GM19452 (cell line): ENCODE results near the gene SLC19A1.
"Not testable (repeated sequence)": the region's sequence is repeated elsewhere in the genome, so short reads cannot be mapped to it uniquely, and the experiment has no call there.

Experiments
- ATAC-seq: cut with Tn5 transposase; IDR thresholded peaks from one replicate; pipeline ENCODE4 v1.9.1; 2021; ENCODE audit not compliant: unreplicated experiment

SLC19A1 gene

DNA sequence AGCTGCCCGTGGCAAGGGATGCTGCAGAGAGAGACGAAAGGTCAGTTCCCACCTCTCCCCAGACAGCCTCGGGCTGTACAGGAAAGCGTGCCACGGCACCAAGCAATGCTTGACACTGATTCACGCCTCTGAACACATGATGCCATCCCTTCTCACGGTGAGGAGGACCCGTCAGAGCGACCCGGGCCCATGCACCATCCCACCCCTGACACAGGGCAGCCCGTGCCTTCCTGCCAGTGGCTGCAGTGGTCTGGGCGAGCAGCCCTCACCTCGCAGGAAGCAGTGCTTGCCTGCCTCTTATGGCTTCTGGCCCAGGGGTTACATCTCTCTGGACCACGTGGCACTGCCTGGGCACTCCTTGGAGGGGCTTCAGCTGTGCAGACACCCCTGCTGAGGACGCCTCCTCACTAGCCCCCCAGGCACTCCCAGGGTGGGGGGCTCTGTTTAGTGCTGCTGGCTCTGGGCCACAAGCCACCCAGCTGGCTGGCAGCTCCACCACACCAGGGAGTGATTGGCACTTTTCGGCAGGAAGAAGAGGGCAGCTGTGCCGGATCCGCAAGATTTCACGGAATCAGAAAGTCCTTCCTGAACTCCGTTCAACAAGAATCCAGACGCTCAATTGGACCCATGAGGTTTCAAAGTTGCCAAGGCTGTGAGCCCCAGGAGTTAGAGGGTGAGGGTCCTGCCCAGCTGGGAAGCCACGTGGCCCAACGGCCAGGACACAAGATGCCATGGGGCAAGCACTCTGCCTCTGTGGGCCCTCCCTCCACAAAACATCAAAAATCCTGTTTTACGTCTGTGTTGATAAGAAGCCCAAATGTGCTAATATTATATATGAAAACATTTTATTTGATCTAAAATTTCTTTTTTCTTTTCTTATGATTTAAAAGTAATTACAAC, 34.8 kb upstream of the SLC19A1 start:
- ATAC-seq: no peak

DNA sequence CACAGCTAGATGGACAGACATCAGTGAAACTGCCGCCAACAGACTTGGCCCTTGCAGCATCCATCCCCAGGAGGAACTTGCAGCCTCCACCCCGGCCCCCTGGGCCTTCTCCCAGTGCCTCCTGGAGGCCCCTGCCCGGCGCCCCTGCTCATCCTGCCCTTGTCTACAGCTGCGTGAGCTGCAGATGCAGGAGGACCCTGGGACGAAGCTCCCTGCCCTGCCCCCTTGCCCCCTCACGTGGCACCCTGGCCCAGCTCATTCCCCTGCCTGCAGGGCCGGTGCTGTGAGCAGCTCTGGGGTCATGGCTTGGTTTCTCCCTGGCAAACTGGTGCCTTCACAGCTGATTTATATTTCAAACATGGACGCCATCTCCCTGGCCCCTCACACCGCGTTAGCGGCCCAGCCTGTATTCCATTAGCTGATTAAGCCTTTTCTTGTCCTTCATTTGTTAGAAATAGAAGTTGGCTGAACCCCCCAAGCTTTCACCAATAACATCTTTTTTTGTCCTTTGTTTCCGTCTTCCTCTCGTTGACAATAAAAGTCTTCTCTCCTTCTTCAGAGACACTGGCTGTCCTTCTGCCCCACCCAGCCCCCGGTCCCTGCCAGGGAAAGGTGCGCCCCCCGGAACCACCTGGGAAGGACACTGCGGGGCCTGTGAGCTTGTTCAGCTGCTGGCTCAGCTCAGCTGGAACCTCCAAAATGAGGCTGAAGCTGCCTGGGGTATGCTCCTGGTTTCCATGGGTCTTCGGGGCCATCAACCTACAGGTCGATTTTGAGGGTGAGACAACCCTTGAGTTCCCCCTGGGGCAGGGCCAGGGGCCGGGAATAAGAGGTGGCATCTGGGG, 34.0 kb upstream of the SLC19A1 start:
- ATAC-seq: no peak

DNA sequence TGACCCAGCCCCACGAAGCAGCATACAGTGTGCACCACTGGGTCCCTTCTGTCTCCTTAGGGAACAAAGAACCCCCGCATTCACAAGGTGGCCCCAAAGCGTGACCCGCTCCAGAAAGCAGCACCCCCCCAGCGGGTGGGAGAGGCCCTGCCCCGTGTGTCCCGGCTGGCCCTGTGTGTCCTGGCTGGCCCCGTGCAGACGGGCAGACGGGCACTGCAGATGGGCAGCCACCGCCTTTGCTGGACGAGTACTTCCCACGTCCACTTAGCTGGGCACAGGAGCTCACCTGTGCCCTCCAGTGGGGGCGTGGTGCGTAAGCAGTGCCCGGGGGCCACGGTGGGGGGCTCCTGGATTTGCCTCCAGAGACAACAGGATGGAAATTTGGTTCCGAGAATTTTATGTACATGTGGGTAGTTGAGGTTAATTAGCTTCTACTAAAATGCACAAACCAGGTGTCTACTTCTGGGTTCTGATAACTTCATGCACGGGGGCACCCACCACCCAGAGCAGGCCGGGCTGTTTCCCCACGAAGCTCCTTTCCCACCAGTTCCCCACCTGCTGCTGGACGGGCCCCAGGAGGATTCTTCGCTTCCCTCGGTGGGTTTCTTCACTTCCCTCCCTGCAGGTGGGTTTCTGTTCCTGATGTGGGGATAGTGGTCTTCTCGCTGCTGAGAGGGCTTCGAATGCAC, 33.2 kb upstream of the SLC19A1 start:
- ATAC-seq: no peak

DNA sequence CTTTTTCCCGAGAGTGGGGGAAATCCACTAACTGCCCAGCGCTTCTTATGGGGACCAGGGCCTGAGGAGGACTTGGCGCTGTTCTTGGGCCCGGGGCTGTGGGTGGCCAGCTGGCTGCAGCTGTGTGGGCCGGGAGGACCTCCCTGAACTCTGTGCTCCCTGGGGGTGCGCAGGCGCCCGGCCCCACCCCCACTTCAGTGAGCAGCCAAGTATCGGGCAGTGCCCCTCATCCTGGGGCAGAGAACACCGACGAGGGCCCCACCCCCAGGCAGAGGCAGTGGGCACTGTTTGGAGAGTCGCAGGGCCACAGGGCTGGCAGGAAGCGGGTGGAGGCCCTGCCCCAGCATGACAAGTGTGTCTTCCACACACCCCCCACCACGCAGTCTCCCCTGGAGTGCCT, 32.5 kb upstream of the SLC19A1 start:
- ATAC-seq: no peak

DNA sequence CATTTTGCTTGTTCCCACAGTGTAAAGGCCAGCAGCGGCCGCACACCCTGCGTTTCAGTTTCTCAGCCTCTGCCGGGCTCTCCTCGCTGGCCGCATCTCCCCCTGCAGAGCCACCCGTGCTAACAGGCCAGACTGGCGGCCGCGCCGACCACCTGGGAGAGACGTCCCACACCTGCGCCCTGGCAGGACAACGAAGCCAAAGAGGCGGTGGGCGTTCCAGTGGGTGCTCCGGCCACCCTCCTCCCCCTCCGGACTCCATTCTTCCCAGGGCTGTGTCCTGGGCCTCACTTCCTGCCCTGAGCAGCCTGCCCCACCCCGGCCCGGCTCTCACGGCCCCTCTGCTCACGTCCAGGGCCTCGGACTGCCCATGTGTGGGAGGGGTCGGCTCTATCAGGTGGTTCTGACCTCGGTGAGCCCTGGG, 31.9 kb upstream of the SLC19A1 start:
- ATAC-seq: no peak

DNA sequence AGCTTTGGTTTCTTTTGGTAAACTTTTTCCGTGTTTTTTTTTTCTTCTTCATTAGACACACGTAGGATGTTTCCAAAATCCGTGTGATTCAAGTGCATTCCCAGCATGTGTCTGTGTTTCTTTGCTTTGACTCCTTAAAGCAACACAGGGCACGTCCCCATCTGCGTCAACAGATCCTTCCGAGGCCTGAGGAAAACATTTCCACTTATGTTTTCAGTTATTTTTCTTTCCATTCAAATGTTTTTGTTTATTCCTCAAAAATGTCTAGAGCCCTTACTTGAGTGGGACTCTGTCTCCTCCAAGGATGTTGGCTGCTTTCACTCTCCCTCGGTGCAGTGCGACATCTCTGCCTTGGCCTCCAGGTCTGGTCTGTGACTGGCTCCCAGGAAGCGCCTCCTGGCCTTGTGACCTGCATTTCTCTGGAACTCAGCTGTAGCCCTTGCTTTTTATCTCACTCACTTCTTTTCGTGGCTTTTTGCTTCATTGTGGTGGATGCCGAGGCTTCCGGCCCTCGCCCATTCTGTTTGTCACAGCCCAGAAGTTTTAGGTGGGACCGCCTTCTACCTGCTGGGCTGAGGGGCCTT, 31.3 kb upstream of the SLC19A1 start:
- ATAC-seq: no peak

DNA sequence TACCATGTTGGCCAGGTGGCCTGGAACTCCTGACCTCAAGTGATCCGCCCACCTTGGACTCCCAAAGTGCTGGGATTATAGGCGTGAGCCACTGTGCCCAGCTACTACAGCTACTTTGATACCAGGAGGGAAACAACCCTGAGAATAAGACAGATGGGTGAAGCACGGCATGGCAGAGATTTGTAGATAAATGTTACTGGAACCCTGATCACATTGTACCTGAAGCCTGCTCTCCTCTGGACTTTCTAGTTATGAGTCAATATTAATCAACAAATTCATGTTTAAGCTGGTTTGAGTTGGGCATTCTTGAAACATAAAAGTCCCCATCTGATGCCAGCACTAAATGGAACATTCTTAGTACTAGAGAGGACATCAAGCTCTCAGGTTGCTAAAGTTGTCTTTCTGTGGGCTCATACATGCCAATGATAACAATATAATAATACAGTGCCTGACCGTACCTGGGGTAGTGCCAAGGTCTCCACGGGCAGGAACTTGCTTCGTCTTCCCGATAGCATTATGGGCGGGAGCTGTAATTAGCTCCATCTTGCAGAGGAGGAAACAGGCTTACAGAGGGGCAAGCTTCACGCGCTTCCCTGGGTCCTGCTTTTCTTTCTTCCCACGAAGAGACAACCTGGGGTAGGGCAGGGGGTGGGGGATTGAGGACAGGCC, 30.7 kb upstream of the SLC19A1 start:
- no peak for ATAC-seq

DNA sequence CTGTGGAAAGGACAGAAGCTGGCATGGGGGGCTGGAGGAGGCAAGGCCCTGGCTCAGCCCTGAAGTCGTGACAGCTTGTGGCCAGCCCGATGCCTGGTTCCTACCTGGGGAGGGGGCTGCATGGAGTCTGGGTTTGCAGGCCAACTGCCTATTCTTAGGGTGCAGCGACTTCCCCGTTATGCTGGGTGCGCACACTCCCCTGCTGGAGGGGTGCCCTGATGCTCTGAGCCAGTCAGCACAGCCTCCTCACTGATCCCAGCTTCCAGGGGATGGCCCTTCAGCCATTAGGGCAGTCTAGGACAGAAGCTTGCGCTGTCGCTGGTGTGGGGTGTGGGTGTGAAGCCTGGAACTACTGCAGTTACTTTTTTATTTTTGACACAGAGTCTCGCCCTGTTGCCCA, 30.0 kb upstream of the SLC19A1 start:
- ATAC-seq: no peak

DNA sequence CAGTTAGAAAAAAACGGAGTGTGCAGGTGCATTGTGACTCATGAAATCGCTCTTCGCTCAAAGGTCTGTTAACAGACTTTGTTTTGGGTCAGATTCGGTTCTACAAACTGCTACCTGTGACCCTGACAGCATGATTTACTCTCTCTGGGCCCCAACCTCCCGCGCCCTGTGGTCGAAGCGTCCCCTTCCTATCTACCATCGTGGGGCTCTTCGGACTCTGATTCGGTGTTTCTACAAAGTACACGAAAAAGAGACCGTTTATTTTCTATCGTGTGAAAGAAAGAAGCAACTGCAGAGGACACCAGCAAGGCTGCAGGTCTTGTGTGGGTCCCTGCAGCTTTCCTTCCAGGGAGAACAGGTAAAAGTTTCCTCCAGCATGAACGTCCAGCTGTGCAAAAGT, 29.4 kb upstream of the SLC19A1 start:
- ATAC-seq: no peak

DNA sequence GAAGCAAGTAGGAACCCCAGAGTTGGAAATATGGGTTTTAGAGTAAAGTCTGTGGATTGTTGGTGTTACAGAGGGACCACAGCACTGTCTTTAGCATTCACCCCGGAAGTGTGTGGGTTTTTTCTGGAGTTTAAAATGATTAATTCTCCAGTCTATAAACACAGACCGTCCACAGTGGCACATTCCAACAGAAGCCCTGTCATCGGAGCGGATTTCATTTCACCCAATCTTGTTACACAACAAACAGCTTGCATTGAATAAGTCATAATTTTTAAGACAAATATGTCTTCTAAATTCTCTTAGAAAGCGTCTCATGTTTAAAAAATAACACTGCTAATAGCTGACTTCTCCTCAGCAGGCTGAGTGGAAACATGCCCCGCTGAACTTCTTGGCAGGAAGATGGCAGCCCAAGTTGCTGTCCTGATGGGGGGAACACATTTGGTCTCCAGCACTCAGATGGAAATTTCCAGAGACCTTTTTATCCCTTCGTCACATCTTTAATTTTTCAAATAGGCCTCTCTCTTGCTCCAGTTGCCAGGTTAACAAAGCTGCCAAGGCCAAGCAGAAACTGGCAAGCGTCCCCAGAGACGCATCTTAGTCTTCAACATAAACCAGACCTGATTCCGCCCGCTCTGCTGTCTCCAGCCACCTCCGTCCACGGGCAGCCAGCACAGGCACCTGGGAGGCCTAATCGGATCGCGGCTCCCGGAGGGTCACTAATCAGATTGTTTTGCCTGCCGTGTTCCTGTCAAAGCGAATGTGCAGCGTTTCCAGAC, 28.8 kb upstream of the SLC19A1 start:
- no peak for ATAC-seq

DNA sequence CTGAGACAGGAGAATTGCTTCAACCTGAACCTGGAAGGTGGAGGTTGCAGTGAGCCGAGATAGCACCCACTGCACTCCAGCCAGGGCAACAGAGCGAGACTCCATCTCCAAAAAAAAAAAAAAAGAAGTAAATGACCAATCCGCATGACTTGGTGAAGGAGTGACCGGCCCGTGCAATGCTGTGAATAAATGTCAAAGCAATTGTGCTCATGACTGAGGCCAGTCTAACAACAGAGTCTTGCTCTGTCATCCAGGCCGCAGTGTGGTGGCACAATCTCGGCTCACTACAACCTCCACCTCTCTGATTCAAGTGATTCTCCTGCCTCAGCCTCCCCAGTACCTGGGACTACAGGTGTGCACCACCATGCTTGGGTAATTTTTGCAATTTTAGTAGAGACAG, 27.8 kb upstream of the SLC19A1 start:
- ATAC-seq: no peak

DNA sequence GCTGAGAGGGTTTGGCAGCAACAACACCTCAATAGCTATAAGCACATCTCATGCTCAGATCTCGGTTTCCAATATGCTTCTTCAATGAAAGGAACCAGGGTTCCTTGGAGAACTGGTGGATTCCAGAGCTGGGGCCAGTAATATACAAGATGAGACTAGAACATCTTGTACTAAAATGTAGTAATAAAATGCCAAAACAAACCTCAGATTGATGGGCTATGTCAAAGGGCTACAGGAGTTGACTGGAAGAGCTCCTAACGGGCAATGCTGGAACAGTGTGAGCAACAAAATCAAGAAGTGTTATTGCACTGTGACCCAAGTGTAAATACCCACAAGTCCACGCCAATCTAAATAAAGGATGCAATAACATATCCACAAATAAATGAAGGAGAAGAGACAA, 26.1 kb upstream of the SLC19A1 start:
- ATAC-seq: no peak

DNA sequence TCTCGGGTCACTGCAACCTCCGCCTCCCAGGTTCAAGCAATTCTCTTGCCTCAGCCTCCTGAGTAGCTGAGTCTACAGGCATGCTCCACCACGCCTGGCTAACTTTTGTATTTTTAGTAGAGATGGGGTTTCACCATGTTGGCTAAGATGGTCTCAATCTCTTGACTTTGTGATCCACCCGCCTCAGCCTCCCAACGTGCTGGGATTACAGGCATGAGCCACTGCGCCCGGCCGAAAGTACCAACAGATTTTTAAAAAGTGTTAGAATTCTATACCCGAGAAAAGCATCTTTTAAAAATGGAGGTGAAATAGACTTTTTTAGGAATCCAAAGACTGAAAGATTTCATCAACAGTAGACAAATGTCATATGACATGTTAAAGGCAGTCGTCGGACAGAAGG, 21.9 kb upstream of the SLC19A1 start:
- ATAC-seq: not testable (repeated sequence)

DNA sequence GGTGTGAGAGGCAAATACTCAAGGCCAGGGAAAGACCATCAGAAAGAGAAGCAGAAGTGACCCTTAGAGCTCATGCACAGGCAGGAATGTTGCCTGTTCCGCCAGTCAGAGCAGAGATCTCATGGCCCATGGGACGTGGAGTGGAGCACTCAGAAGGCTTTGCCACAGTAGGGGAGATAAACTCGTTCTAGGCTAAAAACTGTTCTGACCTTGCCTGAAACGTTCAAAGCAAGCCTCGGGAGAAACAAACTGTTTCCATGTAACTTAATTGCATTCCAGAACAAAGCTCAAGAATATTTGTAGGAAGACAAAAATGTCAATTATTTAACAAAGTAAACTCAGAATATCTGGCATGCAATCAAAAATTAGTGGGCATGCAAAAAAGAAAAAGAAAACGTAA, 20.7 kb upstream of the SLC19A1 start:
- no peak for ATAC-seq

DNA sequence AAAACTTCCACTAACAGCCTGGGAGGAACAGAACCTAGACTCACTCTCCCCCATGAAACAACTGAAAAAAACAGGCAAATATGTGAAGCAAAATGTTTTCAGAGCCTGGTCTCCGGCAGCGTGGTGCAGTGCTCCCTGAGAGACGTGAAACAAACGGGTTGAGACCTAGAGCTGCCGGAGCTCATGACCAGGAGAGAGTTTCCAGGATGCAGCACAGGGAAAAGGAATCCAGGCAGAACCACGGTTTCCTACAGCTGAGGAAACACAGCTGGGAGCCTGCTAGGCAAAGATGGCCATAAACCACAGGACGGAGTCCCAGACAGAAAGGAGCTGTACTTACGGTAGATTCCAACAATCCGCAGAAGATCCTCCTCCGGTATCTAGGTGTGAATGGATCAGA, 20.2 kb upstream of the SLC19A1 start:
- no peak for ATAC-seq

DNA sequence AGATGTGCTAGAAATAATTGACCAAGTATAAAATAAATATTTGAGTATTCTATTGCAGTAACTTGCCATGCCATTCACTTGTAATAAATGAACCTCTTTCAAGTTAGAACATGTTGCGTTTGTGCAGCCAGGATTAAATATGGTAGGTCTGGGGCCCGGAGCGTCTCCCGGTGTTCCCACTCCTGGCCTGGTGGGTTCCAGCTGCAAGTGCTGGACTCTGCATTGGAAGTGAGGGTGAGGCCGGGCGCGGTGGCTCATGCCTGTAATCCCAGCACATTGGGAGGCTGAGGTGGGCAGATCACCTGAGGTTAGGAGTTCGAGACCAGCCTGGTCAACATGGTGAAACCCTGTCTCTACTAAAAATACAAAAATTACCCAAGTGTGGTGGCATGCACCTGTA, 19.0 kb upstream of the SLC19A1 start:
- not testable (repeated sequence) for ATAC-seq

DNA sequence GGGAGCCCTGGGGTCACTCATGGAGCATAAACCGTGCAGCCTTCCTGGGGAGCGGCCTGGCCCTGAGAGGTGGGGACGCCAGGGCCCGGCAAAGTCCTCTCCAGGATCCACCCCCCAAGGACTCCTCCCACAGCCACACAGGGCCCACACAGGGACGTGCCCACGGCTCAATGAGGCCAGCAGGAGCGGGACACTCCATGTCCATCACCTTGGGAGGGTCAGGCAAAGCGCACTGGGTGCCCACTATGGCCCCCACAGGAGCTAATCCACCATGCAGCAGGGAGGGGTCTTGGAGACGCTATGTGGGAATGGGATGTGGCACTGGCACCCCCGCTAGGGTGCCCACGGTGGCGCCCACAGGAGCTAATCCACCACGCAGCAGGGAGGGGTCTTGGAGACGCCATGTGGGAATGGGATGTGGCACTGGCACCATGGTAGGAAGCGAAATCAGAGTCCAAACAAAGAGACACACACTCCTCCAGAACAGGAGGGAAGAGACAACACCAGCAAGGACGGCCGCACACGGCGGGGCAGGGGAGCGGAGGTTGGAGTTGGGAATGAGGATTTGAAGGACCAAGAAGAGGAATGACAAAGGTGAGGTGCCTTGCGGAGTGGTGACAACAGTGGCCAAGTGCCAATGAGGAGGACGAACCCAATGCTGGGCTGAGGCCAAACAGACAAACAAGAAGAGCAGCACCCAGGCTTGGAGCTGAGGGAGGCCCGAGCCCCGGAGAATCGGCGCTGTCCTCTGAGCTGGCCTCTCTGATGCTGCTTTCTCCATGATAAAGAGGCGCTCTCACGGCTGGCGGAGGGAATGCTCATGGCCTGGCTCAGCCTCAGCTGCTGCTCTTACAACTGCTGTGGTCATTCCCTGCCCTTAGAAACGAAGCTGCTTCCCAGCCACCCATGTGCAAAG, 18.1 kb upstream of the SLC19A1 start:
- ATAC-seq: no peak

DNA sequence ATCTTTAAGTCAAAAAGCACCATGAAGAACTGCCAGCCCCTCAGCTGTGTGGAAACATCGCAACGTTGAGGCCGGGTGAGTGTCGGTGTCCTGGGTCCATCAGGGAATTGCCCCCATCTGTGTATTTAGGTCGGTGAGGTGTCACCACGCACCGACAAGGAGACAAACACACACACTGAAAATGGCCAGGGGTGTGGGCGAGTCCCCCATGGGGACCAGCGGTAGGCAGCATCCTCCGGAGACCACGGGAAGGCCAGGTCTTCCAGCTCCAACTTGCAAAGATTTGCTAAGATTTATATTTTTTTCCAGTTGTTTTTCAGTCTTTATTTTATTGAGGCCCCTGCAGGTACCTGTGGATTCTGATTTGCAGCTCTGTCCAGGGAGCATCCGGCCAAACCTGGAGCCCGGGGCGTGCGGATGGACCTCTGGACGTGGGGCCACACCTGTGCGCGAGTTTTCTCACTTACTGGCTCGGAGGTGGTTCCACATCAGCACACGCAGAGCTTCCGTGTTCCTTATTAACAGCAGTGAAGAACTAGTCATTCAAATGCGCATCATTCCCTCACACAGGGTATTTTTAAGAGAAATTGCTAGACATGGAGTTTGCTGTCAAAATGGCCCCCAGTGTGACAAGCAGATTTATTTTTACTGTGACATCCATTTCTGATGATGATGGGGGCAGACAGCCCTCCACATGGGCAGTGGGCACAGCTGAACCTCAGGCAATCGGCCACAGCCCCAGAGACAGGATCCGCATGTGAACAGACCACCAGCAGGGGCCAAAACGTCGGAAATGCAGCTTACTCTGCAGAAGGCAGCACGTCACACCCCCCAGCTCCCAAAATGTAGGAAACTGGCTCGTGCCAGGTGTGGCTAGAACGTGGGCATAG, 17.2 kb upstream of the SLC19A1 start:
- ATAC-seq: no peak
